Lower leg skin (tissue), 4 donors: ENCODE data around the gene SLC9A3. TPM values are rescaled to one million over a fixed set of nuclear protein-coding genes. Genes with fewer than 3 reads are reported as not detected.

Source experiments
- DNase-seq, 2 donors: peaks; one replicate each; pipeline ENCODE4 v3.0.0-alpha.2; 2019; ENCODE audit warnings: low spot score in 2 of 2
- H3K4me3 ChIP-seq: fragments of 200-600 bp; sonication (generic); 2 replicates; pipeline ENCODE4 v1.5.1; 2017; ENCODE audit warnings: mild to moderate bottlenecking, low read depth; ENCODE audit not compliant: poor library complexity, severe bottlenecking
- POLR2A ChIP-seq, 2 donors: fragments of 450-650 bp; IDR thresholded peaks; one replicate each; pipeline ENCODE4 v1.6.1; 2016 to 2017; ENCODE audit warnings: antibody characterized with exemption in 2 of 2, mild to moderate bottlenecking in 1 of 2, moderate library complexity in 1 of 2
- whole genome bisulfite sequencing, 2 donors: methylation state at CpG; one replicate each; pipeline ENCODE4 v1.1.5; 2018; 5-methylcytosine and 5-hydroxymethylcytosine counted together
- intact Hi-C: fragments of 100-400 bp; cut with DNase I; formaldehyde crosslinking; loops from one replicate; pipeline ENCODE4 v1.15.0; 2023; ENCODE audit warnings: low total_unique reads
- total RNA-seq, 4 donors: library from RNA; depleted of rRNA; stranded (reverse); fragments of >200 nt; gene quantifications; one replicate each; pipeline ENCODE4 v1.1.0, GENCODE V29; 2016
- TF ChIP-seq, protein P1 (sequence below), 3 donors: fragments of 450-650 bp; IDR thresholded peaks; one replicate each; pipeline ENCODE4 v1.5.1; 2016; ENCODE audit warnings: antibody characterized with exemption in 3 of 3, mild to moderate bottlenecking in 3 of 3, moderate library complexity in 2 of 3

The SLC9A3 gene
- total RNA-seq, 4 donors from 2014 or later = 4.8 to 7.1 (median 5.8) TPM

DNA sequence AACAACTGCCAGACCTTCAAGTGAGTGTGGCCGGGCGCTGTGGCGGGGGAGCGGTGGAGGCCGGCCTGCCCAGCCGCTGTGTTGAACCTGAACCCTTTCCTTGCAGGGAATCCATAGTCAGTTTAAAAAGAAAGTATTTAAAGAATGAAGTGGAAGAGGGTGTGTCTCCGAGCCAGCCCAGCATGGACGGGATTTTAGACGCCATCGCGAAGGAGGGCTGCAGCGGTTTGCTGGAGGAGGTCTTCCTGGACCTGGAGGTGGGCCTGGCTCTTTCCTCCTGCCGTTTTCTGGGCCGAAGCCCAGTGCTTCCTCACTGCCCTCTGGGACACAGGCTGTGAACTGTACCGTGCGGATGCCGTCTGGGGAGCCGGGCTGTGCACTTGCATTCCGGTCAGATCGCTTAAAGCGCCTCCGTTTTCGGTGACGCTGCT, 62.2 kb downstream of the SLC9A3 start:
- intact Hi-C loops = no loop called here
- 96% methylated on average over 24 of the region's 24 CpGs for WGBS, 2 donors

DNA sequence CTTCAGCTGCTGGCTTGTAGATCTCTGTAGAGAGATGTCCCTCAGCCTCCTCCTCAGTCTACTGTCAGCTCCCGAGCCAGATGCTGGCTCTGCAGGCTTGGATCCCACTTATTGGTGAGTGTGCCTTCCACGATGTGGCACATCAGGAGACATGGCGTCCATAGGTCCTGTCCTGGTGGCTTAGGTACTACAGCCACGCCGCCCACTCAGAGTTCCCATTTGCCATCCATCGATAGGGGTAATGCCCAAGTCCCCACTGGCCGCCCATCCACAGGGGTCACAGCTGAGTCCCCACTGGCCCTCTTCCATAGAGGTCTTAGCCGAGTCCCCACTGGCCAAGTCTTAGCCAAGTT, 64.0 kb downstream of the SLC9A3 start:
- peak in 1 of 2 donors; percentile 85 for DNase-seq
- 97 to 98% methylated on average over 8 of the region's 8 CpGs for WGBS, 2 donors
- no peak overlapping the region for H3K4me3 ChIP-seq
- intact Hi-C loops = no loop called here
- TF ChIP-seq POLR2A (IDR thresholded peaks at IDR 0.05) = no peak
- TF ChIP-seq, protein P1, sequence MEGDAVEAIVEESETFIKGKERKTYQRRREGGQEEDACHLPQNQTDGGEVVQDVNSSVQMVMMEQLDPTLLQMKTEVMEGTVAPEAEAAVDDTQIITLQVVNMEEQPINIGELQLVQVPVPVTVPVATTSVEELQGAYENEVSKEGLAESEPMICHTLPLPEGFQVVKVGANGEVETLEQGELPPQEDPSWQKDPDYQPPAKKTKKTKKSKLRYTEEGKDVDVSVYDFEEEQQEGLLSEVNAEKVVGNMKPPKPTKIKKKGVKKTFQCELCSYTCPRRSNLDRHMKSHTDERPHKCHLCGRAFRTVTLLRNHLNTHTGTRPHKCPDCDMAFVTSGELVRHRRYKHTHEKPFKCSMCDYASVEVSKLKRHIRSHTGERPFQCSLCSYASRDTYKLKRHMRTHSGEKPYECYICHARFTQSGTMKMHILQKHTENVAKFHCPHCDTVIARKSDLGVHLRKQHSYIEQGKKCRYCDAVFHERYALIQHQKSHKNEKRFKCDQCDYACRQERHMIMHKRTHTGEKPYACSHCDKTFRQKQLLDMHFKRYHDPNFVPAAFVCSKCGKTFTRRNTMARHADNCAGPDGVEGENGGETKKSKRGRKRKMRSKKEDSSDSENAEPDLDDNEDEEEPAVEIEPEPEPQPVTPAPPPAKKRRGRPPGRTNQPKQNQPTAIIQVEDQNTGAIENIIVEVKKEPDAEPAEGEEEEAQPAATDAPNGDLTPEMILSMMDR (IDR thresholded peaks at IDR 0.05) = no peak

More for the DNA sequence above, 62.2 kb downstream of the SLC9A3 start:
- no peak for TF ChIP-seq POLR2A (IDR thresholded peaks at IDR 0.05)
- TF ChIP-seq, protein P1 (IDR thresholded peaks at IDR 0.05) = no peak
- H3K4me3 ChIP-seq = no peak overlapping the region
- DNase-seq = peak in 1 of 2 donors; percentile 76

DNA sequence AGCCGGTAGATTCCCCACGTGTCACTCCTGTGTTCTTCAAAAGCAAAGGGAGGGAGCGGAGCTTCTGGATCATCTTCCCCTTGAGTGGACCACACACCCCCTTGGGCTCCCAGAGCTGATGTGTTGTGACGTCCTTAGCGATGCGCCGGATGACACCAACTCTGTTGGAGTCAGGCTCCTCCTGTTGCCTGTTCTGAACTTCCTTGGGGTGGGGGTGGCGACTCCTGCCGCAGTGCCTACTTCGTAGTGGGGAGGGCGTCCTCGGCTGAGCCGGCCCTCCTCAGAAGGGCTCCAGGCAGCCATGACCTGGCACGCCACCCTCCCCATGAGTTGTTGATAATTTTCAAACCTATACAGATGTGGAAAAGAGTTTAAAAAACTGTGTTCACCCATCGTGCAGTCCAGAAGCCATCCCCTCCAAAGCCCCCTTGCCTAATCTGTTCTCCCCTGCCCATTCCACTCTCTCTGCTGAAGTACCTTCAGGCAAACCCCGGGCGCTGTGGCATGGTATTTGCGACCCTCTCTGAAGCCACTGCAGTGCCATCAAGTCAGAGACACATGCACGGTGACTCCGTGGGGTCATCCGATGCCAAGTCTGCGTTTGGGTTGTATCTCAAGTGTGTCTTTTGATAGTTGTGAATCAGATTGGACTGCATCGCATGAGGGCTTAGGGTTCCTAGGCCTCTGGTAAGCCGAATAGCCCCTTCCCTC, 64.5 kb downstream of the SLC9A3 start:
- no peak for TF ChIP-seq POLR2A (IDR thresholded peaks at IDR 0.05)
- TF ChIP-seq, protein P1 (IDR thresholded peaks at IDR 0.05) = no peak
- no peak overlapping the region for H3K4me3 ChIP-seq
- 84 to 94% methylated on average over 24 of the region's 24 CpGs for WGBS, 2 donors
- intact Hi-C loops = no loop called here
- DNase-seq = peak in 1 of 2 donors; percentile 73

DNA sequence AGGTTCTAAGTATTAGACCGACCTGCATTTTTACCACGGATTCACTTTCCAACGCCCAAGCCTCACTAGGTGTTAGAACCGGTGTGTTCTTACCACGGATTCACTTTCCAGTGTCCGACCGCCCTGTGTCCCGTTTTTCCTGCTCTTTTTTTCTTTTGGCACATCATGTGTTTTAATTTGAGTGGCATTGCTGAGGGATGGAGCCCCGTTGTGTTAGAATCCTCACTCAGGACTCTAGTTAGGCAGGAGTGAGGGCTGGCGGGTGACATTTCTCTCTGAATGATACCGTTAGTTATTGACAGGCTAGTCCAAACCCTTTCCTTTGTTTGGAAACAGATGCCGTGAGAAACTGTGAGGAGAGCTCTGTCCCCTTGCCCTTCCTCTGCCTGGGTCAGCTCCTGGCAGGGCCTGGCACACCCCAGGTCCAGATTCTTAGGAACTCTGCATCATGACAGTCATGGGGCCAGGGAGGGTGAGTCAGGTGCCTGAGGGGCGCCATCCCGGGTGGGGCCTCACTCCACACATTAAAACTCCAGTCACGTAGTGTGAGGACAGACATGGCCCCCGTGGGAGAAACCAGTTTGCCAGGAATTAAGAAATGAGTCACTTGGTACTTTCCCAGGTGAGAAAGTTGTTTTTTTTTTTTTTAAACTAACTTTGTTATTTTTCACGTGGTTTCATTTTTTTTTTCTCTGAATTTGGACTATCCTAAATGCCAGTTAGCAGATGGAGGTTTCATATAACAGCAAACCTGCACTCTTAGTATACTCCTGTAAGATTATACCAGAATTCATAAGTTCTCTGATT, 65.5 kb downstream of the SLC9A3 start:
- peak in 1 of 2 donors; percentile 86 for DNase-seq
- intact Hi-C loops = no loop called here
- no peak overlapping the region for H3K4me3 ChIP-seq
- TF ChIP-seq, protein P1 (IDR thresholded peaks at IDR 0.05) = no peak
- no peak for TF ChIP-seq POLR2A (IDR thresholded peaks at IDR 0.05)
- WGBS, 2 donors = 57 to 63% methylated on average over 17 of the region's 17 CpGs

DNA sequence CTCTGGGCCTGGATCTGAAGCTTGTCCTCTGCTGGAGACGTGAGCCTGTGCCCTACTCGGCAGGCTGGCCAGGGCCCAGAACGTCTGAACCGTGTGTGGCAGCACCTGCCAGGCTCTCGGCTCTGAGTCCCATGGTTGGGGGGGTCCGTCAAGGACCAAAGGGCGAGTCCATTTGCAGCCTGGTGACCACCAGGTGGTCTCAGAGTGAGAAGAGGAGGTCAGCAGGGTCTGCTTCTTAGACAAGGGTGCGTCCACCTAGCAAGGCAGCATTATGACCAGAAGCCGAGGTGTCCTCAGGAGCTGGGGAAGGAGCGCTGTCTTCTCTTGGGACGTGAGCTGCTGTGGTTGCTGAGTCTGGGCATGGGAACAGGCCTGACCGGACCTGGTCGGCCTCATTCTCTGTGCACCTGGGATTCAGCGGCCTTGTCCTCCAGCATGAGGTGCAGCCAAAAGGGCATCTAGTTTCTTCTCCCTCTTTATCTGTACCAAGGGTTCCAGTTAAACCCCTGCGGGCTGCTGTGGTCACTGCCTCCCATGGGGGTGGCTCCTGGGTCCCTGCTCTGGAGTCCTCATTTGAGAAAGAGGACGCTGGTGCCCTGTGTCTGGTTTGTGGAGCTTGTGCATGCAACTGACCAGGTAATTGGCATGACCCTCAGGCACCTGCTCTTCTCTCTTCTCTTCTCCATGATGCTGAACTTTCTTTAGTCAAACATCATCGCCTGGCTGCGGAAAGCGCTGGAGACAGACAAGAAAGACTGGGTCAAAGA, 66.9 kb downstream of the SLC9A3 start:
- intact Hi-C loops = no loop called here
- no peak overlapping the region for H3K4me3 ChIP-seq
- WGBS, 2 donors = 93 to 95% methylated on average over 16 to 19 of the region's 19 CpGs
- TF ChIP-seq, protein P1 (IDR thresholded peaks at IDR 0.05) = no peak
- no peak for TF ChIP-seq POLR2A (IDR thresholded peaks at IDR 0.05)
- peak in 1 of 2 donors; percentile 81 for DNase-seq
